ENCODE results near the gene IGFBP3. TPM values are rescaled to one million over a fixed set of nuclear protein-coding genes. Genes with fewer than 3 reads are reported as not detected.

IGFBP3 gene
- total and polyA plus RNA-seq, 2 of the 13 experiments (the other 11 are each of a cell fraction or from before 2014, with no cell fraction given), result 57.5 TPM; not detected in 1

- TF ChIP-seq ARID4A (CRISPR knock-in tag; IDR thresholded peaks at IDR 0.05; ENCODE audit: borderline replicate concordance) (peak; percentile 19; the same call in 1 of the 2 replicates), ONECUT2 (CRISPR knock-in tag; IDR thresholded peaks at IDR 0.05) (no peak), SPEN (CRISPR knock-in tag; IDR thresholded peaks at IDR 0.05; ENCODE audit: low read depth) (peak; percentile 67; the same call in 1 of the 2 replicates), ZFP82 (CRISPR knock-in tag; IDR thresholded peaks at IDR 0.05; ENCODE audit: borderline replicate concordance) (no peak), MTERF4 (CRISPR knock-in tag; IDR thresholded peaks at IDR 0.05) (0 out of 2 replicates have a peak, but pooled peaks have one; percentile 53), MYPOP (CRISPR knock-in tag; IDR thresholded peaks at IDR 0.05) (no peak), ZBTB20 (CRISPR knock-in tag; IDR thresholded peaks at IDR 0.05; ENCODE audit: borderline replicate concordance, low read depth) (peak; percentile 86; the same call in 1 of the 2 replicates), STAT5B (CRISPR knock-in tag; IDR thresholded peaks at IDR 0.05) (no peak), SALL1 (CRISPR knock-in tag; IDR thresholded peaks at IDR 0.05) (peak; percentile 82), PHF8 (CRISPR knock-in tag; IDR thresholded peaks at IDR 0.05) (no peak), HOXA9 (CRISPR knock-in tag; IDR thresholded peaks at IDR 0.05; ENCODE audit: borderline replicate concordance) (no peak), KDM5B (CRISPR knock-in tag; IDR thresholded peaks at IDR 0.05; ENCODE audit: borderline replicate concordance) (peak; percentile 67; the same call in 1 of the 2 replicates), PLRG1 (conservative IDR thresholded peaks at IDR 0.05) (no peak), ATAD3A (CRISPR knock-in tag; IDR thresholded peaks at IDR 0.05) (no peak), HOMEZ (CRISPR knock-in tag; IDR thresholded peaks at IDR 0.05; ENCODE audit: low read depth) (0 out of 2 replicates have a peak, but pooled peaks have one; percentile 27), GABPB1 (CRISPR knock-in tag; IDR thresholded peaks at IDR 0.05) (0 out of 2 replicates have a peak, but pooled peaks have one; percentile 13), NKX3-1 (CRISPR knock-in tag; IDR thresholded peaks at IDR 0.05) (no peak)
- TF ChIP-seq, protein P1, sequence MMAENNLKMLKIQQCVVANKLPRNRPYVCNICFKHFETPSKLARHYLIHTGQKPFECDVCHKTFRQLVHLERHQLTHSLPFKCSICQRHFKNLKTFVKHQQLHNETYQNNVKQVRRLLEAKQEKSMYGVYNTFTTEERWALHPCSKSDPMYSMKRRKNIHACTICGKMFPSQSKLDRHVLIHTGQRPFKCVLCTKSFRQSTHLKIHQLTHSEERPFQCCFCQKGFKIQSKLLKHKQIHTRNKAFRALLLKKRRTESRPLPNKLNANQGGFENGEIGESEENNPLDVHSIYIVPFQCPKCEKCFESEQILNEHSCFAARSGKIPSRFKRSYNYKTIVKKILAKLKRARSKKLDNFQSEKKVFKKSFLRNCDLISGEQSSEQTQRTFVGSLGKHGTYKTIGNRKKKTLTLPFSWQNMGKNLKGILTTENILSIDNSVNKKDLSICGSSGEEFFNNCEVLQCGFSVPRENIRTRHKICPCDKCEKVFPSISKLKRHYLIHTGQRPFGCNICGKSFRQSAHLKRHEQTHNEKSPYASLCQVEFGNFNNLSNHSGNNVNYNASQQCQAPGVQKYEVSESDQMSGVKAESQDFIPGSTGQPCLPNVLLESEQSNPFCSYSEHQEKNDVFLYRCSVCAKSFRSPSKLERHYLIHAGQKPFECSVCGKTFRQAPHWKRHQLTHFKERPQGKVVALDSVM (CRISPR knock-in tag; IDR thresholded peaks at IDR 0.05), result no peak
Observed at GRCh38 chr7:45865594-45866410, 55.3 kb downstream of the IGFBP3 start (continued).

All from HepG2 (cell line).